Germinal center (tissue), 1 donor: Measurements from ENCODE around the gene PDIA3.
"Not testable (repeated sequence)": the region's sequence is repeated elsewhere in the genome, so short reads cannot be mapped to it uniquely, and the experiment has no call there.

ENCODE experiments used
- DNase-seq: peaks from one replicate; pipeline ENCODE4 v3.0.0; 2012; ENCODE audit warnings: mixed read lengths, low spot score

Gene PDIA3

GRCh38 chr15:43776718-43777266, 30.6 kb downstream of the PDIA3 start, which contains the start of gene ELL3:
TSS of gene ELL3 (minus strand) at chr15:43776966. CDS start at chr15:43776901, 65 bp downstream.
- peak; percentile 83 for DNase-seq

GRCh38 chr15:43777267-43777914, 31.2 kb downstream of the PDIA3 start:
- DNase-seq, result peak; percentile 62

DNA sequence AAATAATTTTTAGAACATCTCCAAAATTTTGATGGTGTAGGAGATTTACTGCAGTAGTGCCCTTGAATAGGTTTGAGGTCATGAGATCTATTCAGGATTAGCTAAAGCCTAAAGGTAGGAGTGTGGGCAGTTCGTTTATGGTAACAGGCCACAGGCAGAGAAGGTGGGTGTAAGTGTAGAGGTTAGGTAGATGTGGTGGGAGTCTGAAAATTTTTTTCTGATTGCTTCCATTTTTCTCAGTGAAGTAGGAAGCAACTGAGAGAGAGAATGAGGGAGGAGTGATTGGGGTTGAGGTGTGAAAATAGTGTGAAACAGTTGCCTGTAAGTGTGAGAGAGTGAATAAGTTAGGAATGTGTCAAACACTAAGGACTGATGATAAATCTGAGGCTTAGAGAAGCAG, 32.8 kb downstream of the PDIA3 start:
- DNase-seq, result no peak

DNA sequence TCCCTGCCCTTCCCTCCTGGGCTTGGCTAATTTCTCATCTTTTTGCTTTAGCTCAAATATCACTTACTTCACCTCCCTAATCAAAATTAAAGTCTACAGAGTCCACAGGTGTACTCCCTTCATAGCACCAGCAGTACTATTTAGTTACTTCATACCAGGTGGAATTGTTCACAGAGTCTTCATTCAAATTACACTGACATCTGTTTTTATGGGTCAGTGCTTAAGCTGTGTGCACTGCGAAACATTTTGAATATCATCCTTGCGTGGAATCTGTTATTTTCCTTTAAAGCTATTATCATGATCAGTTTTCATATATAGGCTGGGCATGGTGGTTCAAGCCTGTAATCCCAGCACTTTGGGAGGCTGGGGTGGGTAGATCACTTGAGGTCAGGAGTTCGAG, 43.2 kb downstream of the PDIA3 start:
- DNase-seq, result peak; percentile 76

- peak; percentile 99 for DNase-seq
Measured at GRCh38 chr15:43791993-43792760, 45.9 kb downstream of the PDIA3 start, which contains the start of gene SERF2. TSS of gene SERF2 (plus strand) at chr15:43792320. CDS start at chr15:43792377, 57 bp downstream.

DNA sequence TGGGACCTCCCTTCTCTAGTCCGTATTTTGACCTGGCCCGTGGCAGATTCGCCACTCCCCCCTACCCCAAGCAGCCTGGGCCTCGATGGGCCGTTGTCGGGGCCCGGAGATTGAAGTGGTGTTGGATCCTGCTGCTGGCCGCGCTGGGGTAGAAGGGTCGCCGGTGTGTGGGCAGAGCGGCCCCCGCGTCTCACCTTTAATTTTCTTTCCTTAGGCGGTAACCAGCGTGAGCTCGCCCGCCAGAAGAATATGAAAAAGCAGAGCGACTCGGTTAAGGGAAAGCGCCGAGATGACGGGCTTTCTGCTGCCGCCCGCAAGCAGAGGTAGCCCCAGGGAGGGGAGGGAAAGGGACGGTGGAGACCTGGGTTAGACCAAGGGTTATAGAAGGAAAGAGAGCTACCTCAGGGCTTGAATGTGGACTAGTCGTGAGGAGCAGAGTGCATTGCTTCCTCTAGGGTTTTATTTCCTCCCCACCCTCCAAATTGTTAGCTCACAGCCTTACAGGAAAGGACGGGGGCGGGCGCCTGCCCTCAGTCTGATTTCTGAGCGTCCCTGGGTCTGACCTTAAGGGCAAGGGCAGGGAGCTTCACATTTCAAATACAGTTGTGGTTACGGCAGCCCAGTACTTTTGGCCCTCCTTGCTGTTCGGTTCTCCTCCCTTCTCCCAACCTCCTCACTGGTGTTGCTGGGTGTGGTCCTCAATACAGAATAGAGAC, 46.7 kb downstream of the PDIA3 start:
- DNase-seq, result peak; percentile 34

DNA sequence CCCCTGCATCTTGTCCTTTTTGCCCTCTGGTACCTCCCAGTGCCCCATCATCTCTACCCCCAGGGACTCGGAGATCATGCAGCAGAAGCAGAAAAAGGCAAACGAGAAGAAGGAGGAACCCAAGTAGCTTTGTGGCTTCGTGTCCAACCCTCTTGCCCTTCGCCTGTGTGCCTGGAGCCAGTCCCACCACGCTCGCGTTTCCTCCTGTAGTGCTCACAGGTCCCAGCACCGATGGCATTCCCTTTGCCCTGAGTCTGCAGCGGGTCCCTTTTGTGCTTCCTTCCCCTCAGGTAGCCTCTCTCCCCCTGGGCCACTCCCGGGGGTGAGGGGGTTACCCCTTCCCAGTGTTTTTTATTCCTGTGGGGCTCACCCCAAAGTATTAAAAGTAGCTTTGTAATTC, 47.4 kb downstream of the PDIA3 start:
- DNase-seq, result no peak

DNA sequence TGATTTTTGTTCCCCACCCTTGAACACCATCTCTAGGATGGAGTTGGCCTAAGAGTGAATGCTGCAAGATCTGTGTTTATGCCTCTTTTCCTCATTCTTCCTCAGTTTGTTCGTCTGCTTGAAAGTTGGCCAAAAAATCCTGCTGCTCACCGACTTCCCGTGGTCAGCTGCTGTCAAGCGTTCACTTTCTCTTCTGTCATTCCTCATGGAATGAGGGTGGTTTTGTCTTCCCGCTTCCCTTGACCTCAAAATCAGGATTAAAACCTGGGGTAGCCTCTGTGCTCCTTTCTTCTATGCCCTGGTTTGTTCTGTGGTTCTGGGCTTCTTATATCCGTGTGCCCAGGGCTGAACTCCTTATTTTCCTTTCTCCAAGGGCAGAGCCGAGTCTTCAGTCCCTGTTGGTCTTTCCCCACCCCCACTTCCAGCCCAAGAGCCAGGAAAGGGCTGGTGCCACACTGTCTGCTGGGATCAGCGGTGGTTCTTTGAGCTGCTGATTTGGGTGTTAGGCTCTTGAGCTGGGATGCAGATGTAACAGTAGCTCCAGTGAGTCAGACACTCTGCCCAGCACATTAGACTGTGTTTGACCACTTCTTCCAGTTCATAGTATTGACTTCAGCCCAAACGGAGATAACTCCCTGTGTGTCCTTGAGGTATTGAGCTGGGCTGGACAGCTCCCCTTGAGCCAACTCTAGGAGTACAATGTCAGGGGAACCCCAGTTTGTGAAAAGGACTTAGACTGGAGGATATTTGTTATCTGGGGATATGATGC, 48.2 kb downstream of the PDIA3 start:
- DNase-seq, result no peak

- no peak for DNase-seq
Measured at GRCh38 chr15:43795197-43795596, 49.0 kb downstream of the PDIA3 start.

- no peak for DNase-seq
Measured at GRCh38 chr15:43795997-43796396, 49.8 kb downstream of the PDIA3 start.

DNA sequence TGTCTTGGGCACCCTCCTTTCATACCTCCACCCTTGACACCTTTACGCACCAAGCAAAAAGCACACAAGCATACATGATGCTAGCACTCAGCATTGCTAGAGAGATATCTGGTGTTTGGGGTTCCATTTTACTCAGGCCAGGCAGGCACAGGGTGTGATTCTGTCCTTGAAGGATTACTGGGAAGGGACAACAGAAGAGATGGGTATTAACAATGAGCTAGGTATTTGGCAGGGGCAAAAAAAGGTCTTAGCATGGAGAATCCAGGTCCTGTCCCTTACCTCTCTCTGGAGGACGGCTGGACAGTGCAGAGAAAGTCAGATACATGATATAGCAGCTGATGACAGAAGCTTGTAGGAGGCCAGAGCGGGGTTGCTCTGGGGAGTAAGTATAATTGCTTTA, 50.3 kb downstream of the PDIA3 start:
- no peak for DNase-seq

GRCh38 chr15:43799209-43799944, 53.1 kb downstream of the PDIA3 start:
- peak; percentile 41 for DNase-seq

GRCh38 chr15:43799945-43800285, 53.7 kb downstream of the PDIA3 start, which contains the start of gene SERINC4:
TSS of gene SERINC4 (minus strand) at chr15:43800220. CDS start at chr15:43799986, 234 bp downstream.
- DNase-seq, result no peak

DNA sequence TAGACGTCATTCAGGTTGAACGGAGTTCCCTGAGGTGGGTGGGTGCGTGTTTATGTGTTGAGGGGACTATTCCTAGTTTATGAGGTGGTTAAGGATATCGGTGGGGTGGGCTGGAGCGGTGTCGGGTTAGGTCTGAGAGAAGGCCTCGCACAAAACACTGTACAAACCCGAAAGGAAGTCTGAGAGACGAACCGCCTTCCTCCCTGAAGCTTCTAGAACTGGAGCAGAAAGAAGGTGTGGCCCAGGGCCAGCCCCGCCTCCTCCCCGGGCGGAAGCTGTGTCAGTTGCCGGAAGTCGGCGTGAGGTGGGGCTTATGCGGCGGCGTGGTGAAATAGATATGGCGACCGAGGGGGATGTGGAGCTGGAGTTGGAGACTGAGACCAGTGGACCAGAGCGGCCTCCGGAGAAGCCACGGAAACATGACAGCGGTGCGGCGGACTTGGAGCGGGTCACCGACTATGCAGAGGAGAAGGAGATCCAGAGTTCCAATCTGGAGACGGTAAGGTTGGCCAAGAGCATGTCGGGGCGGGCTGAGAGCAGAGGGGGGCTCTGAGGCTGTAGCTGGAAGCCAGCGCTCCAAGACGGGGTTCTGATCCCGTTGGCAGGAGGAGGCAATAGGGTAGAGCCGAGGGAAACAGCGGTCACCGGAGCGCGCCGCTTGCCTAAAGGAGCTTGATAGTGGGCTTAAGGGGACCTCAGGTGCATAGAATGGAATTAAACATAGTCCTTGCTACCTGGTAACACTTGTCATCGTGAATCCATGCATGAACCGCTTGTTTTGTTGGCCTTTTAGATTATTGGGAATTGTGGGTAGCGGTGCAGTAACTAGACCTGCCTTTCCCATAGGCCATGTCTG, 54.3 kb downstream of the PDIA3 start, which contains the start of gene HYPK:
Gene HYPK (plus strand): TSS at position 314 of the 856 bp plus-strand sequence. CDS start 24 bp downstream, at position 338.
- DNase-seq, result peak; percentile 87

- not testable (repeated sequence) for DNase-seq
Measured at GRCh38 chr15:43802676-43803075, 56.4 kb downstream of the PDIA3 start.

- DNase-seq, result no peak
Measured at GRCh38 chr15:43808435-43808950, 62.3 kb downstream of the PDIA3 start.

DNA sequence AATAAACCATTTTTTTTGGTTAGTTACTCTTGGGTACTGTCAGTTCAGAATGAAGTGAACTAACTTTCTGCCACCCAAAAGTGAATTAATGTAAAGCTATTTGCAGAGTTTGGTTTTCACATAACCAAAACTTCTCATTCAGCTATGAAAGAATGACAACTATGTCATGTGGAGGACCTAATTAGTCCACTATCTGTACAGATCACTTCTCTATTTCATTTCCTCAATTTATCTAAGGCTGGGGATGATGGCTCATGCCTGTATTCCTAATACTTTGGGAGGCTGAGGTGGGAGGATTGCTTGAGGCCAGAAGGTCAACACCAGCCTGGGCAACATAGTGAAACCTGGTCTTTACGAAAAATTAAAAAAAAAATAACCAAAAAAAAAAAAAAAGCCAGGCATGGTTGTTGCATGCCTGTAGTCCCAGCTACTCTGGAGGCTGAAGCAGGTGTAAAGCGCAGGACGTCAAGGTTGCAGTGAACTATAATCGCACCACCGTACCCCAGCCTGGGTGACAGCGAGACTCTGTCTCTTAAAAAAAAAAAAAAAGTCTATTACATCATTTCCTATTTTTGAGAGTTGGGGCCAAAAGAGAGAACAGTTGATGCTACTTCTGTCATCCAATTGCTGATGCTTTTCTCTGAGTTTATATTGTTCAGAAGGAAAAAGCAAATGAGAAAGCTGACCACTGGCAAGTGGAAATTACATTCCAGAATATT, 62.9 kb downstream of the PDIA3 start:
- DNase-seq, result peak; percentile 68

DNA sequence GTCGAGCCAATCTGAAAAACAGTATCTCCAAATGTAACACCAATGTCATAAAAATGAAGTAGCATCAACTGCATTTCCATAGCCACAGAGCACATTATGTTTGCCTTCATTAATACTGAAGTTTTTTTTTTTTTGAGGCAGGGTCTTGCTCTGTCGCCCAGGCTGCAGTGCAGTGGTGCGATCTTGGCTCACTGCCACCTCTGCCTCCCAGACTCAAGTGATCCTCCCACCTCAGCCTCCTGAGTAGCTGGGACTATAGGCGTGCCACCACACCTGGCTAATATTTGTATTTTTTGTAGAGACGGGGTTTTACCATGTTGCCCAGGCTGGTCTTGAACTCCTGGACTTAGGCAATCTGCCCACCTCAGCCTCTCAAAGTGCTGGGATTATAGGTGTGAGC, 68.8 kb downstream of the PDIA3 start:
- not testable (repeated sequence) for DNase-seq

DNA sequence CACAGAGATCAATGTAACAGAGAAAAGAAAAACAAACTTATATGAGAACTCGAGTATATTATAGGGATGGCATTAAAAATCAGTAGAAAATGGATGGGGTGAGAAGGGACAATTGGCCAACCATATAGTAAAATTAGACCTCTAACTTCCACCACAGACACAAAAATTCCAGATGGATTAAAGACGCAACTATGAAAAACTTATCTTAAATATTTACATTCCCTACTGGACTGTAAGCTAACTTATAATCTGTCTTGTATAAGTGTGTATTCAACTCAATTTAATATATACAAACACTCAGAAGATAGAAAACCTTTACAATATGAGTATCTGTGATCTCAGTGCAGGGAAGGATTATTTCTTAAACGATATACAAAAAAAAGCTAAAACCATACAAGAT, 75.3 kb downstream of the PDIA3 start:
- DNase-seq, result no peak
